ENCODE results near the gene ANKS1B.
A peak's percentile ranks its signal among the peaks of the same experiment; 100 is the strongest.

The ANKS1B gene

GRCh38 chr12:99108924-99109323 lies 875.8 kb downstream of the ANKS1B start:
- FAIRE-seq = no peak

GRCh38 chr12:99099786-99100185 lies 885.0 kb downstream of the ANKS1B start:
- FAIRE-seq = no peak

- FAIRE-seq = no peak
These were observed 887.6 kb downstream of the ANKS1B start for GRCh38 chr12:99097171-99097570.

GRCh38 chr12:99093166-99093565 lies 891.6 kb downstream of the ANKS1B start:
- no peak for FAIRE-seq

GRCh38 chr12:99092100-99092851 lies 892.5 kb downstream of the ANKS1B start:
- FAIRE-seq = no peak

GRCh38 chr12:99087278-99087677 lies 897.5 kb downstream of the ANKS1B start:
- peak; percentile 88 for FAIRE-seq

GRCh38 chr12:99079811-99080210 lies 904.9 kb downstream of the ANKS1B start:
- FAIRE-seq = no peak

GRCh38 chr12:99068993-99069747 lies 915.6 kb downstream of the ANKS1B start:
- no peak for FAIRE-seq

GRCh38 chr12:99067171-99067785 lies 917.5 kb downstream of the ANKS1B start:
- FAIRE-seq = no peak

- no peak for FAIRE-seq
These were observed 918.0 kb downstream of the ANKS1B start for GRCh38 chr12:99066726-99067125.

GRCh38 chr12:99063182-99063581 lies 921.6 kb downstream of the ANKS1B start:
- no peak for FAIRE-seq

GRCh38 chr12:99059824-99060511 lies 924.8 kb downstream of the ANKS1B start:
- FAIRE-seq = no peak

GRCh38 chr12:99057670-99058069 lies 927.1 kb downstream of the ANKS1B start:
- FAIRE-seq = no peak

- FAIRE-seq = no peak
These were observed 928.5 kb downstream of the ANKS1B start for GRCh38 chr12:99056186-99056585.

GRCh38 chr12:99055299-99055698 lies 929.4 kb downstream of the ANKS1B start:
- no peak for FAIRE-seq

GRCh38 chr12:99054601-99055128 lies 930.1 kb downstream of the ANKS1B start:
- no peak for FAIRE-seq

- FAIRE-seq = no peak
These were observed 930.9 kb downstream of the ANKS1B start for GRCh38 chr12:99053616-99054362.

GRCh38 chr12:99049774-99050173 lies 935.0 kb downstream of the ANKS1B start:
- FAIRE-seq = no peak

GRCh38 chr12:99045158-99045557 lies 939.6 kb downstream of the ANKS1B start:
- no peak for FAIRE-seq

- peak; percentile 98 for FAIRE-seq
These were observed 941.3 kb downstream of the ANKS1B start for GRCh38 chr12:99043319-99043914.

GRCh38 chr12:99042226-99042625 lies 942.5 kb downstream of the ANKS1B start:
- no peak for FAIRE-seq

Measured in islet of Langerhans (tissue), 1 donor.